Measurements from ENCODE around the gene ARID3A.

DNA sequence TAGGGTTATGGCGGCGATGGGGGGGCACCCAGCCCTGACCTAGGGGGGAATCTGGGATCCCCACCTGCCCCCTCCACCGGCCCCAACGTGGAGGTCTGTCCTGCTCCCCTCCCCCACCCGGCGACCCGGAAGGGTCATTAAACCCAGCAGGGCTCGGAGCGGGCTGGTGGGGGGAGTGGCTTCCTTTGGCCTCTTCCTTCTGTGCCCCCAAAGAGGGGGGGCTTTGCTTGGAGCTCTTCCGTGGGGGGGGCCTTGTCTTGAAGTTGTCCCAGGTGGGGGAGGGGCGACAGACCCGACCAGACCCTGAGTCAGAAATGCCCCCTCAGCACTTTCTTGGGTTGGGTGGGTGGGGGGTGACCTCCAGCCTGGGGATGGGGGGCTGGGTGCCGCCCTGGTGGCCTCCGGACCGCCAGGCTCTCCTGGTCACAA lies 1.5 kb downstream of the ARID3A start:
- TF ChIP-seq POLR2A (IDR thresholded peaks at IDR 0.05; ENCODE audit: low read depth, low read length) (no peak), EZH2 (IDR thresholded peaks at IDR 0.05; ENCODE audit: borderline replicate concordance, low read depth, low read length, severe bottlenecking) (no peak), POLR2AphosphoS5 (IDR thresholded peaks at IDR 0.05; ENCODE audit: insufficient read depth, low read depth, low read length) (no peak), GATA2 (IDR thresholded peaks at IDR 0.05; ENCODE audit: insufficient read depth, insufficient read length, low read depth, low read length) (no peak), JUN (IDR thresholded peaks at IDR 0.05; ENCODE audit: borderline replicate concordance, insufficient read depth, insufficient read length, low read depth) (no peak), FOS (IDR thresholded peaks at IDR 0.05; ENCODE audit: borderline replicate concordance, insufficient read depth, low read length) (no peak)
- TF ChIP-seq, protein P1, sequence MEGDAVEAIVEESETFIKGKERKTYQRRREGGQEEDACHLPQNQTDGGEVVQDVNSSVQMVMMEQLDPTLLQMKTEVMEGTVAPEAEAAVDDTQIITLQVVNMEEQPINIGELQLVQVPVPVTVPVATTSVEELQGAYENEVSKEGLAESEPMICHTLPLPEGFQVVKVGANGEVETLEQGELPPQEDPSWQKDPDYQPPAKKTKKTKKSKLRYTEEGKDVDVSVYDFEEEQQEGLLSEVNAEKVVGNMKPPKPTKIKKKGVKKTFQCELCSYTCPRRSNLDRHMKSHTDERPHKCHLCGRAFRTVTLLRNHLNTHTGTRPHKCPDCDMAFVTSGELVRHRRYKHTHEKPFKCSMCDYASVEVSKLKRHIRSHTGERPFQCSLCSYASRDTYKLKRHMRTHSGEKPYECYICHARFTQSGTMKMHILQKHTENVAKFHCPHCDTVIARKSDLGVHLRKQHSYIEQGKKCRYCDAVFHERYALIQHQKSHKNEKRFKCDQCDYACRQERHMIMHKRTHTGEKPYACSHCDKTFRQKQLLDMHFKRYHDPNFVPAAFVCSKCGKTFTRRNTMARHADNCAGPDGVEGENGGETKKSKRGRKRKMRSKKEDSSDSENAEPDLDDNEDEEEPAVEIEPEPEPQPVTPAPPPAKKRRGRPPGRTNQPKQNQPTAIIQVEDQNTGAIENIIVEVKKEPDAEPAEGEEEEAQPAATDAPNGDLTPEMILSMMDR (IDR thresholded peaks at IDR 0.05; ENCODE audit: extremely low read depth in 1 of 2, insufficient read depth in 1 of 2, low read depth in 1 of 2, low read length in 2 of 2), result no peak
- TF ChIP-seq, protein P2, sequence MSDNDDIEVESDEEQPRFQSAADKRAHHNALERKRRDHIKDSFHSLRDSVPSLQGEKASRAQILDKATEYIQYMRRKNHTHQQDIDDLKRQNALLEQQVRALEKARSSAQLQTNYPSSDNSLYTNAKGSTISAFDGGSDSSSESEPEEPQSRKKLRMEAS (IDR thresholded peaks at IDR 0.05; ENCODE audit: insufficient read depth, insufficient read length), result no peak
